GM12873 (cell line): ENCODE measurements around the gene ZDHHC8.

ENCODE experiments used
- CTCF ChIP-seq: IDR thresholded peaks from 2 replicates; pipeline ENCODE4 v1.5.1; 2012; ENCODE audit warnings: low read depth, mild to moderate bottlenecking, moderate library complexity, low read length, control low read depth; ENCODE audit not compliant: insufficient read depth; ENCODE audit errors: missing control alignments

ZDHHC8 gene

GRCh38 chr22:20193761-20194494 is 62.3 kb downstream of the ZDHHC8 start:
- no peak for TF ChIP-seq CTCF

- TF ChIP-seq CTCF, result peak; percentile 7
Observed at GRCh38 chr22:20194681-20195593, 63.3 kb downstream of the ZDHHC8 start.

DNA sequence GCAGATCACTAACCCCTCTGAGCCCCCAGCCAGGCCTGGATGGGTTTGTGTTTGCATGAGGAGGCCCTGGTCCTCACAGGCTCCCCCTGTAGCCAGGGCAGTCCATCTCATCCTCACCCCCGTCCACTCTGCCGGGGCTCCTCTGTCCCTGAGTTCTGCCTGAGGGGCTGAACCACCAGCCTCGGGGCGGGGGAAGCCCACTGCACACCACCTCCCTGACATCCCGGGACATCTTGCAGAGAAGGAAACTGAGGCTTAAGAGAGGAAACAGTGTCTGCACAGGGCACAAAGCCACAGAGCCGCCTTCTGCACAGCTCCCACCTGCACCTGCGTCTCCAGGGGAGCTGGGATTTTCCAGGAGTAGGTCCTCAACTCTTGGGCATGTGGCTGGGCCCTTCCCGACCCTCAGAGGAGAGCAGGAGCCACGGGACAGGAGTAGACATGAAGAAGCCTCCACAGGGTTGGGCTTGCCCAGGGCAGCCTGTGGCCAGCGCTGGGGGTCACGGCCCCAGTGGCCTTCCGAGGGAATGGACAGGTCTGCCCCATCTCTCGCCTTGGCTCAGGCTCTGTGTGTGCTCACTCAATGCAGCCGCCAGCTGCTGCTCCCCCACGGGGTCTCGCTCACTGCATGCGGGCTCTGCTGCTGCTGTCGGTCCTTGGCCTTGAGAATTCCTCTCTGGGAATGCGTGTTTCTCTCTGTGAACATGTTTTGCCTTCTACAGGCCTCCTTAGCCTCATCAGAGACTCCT is 64.7 kb downstream of the ZDHHC8 start:
- no peak for TF ChIP-seq CTCF
